HepG2 (cell line): Measurements from ENCODE around the gene SETD2. TPM values are rescaled to one million over a fixed set of nuclear protein-coding genes. Genes with fewer than 3 reads are reported as not detected.

ENCODE experiments used
- ATM ChIP-seq: fragments of 450-650 bp; IDR thresholded peaks from 2 replicates; pipeline ENCODE4 v1.7.1; 2017; ENCODE audit warnings: mild to moderate bottlenecking, borderline replicate concordance
- CBFB ChIP-seq: sonication (generic); formaldehyde crosslinking; IDR thresholded peaks from 2 replicates; pipeline ENCODE4 v1.4.0; 2020; ENCODE audit warnings: missing genetic modification reagents
- FLYWCH1 ChIP-seq: sonication (generic); formaldehyde crosslinking; IDR thresholded peaks from 2 replicates; pipeline ENCODE4 v1.8.1; 2023; ENCODE audit warnings: mild to moderate bottlenecking, missing genetic modification reagents
- GATAD2A ChIP-seq: IDR thresholded peaks from 2 replicates; pipeline ENCODE4 v1.6.1; 2016
- GFI1 ChIP-seq: sonication (generic); formaldehyde crosslinking; IDR thresholded peaks from 2 replicates; pipeline ENCODE4 v1.5.0; 2020; ENCODE audit warnings: missing genetic modification reagents, mild to moderate bottlenecking, borderline replicate concordance
- RFXAP ChIP-seq: sonication (generic); formaldehyde crosslinking; IDR thresholded peaks from 2 replicates; pipeline ENCODE4 v1.4.0; 2020; ENCODE audit warnings: missing genetic modification reagents, borderline replicate concordance
- TBX2 ChIP-seq: sonication (generic); formaldehyde crosslinking; IDR thresholded peaks from 2 replicates; pipeline ENCODE4 v1.5.0; 2020; ENCODE audit warnings: missing genetic modification reagents, mild to moderate bottlenecking, borderline replicate concordance
- TERF1 ChIP-seq: sonication (generic); formaldehyde crosslinking; IDR thresholded peaks from 2 replicates; pipeline ENCODE4 v1.8.0; 2022; ENCODE audit warnings: mild to moderate bottlenecking, missing genetic modification reagents, moderate library complexity
- THRA ChIP-seq: sonication (generic); formaldehyde crosslinking; IDR thresholded peaks from 2 replicates; pipeline ENCODE4 v1.4.0; 2020; ENCODE audit warnings: missing genetic modification reagents, borderline replicate concordance
- XRCC5 ChIP-seq: fragments of 200-400 bp; formaldehyde crosslinking; optimal IDR thresholded peaks from 2 replicates; pipeline ENCODE3; 2017; ENCODE audit warnings: mild to moderate bottlenecking, low read length
- ZBTB7A ChIP-seq: sonication (generic); formaldehyde crosslinking; IDR thresholded peaks from 2 replicates; pipeline ENCODE4 v1.8.0; 2022; ENCODE audit warnings: mild to moderate bottlenecking, missing genetic modification reagents
- ZFP91 ChIP-seq: sonication (generic); formaldehyde crosslinking; IDR thresholded peaks from 2 replicates; pipeline ENCODE4 v1.9.0; 2022; ENCODE audit warnings: missing genetic modification reagents, mild to moderate bottlenecking, borderline replicate concordance
- ZNF230 ChIP-seq: sonication (generic); formaldehyde crosslinking; IDR thresholded peaks from 2 replicates; pipeline ENCODE4 v1.4.0; 2020; ENCODE audit warnings: mild to moderate bottlenecking, missing genetic modification reagents
- ZNF281 ChIP-seq: sonication (generic); formaldehyde crosslinking; IDR thresholded peaks from 2 replicates; pipeline ENCODE4 v1.4.0; 2020; ENCODE audit warnings: missing genetic modification reagents, borderline replicate concordance
- ZNF414 ChIP-seq: sonication (generic); formaldehyde crosslinking; IDR thresholded peaks from 2 replicates; pipeline ENCODE4 v1.5.0; 2020; ENCODE audit warnings: missing genetic modification reagents
- ZNF501 ChIP-seq: sonication (generic); formaldehyde crosslinking; IDR thresholded peaks from 2 replicates; pipeline ENCODE4 v1.5.1; 2020; ENCODE audit warnings: mild to moderate bottlenecking, moderate library complexity, missing genetic modification reagents
- ZNF570 ChIP-seq: sonication (generic); formaldehyde crosslinking; IDR thresholded peaks from 2 replicates; pipeline ENCODE4 v1.4.0; 2020; ENCODE audit warnings: mild to moderate bottlenecking, missing genetic modification reagents, borderline replicate concordance
- ZNF704 ChIP-seq: sonication (generic); formaldehyde crosslinking; IDR thresholded peaks from 2 replicates; pipeline ENCODE4 v1.8.1; 2023; ENCODE audit warnings: mild to moderate bottlenecking, inconsistent platforms, moderate library complexity, missing genetic modification reagents, borderline replicate concordance
- polyA plus RNA-seq, 8 experiments: library from polyadenylated mRNA; depleted of rRNA in 3 of 8; stranded (reverse) in 7 of 8; unstranded in 1 of 8; fragments of >200 nt; fragmentation: Illumina TruSeq in 4 of 8; extraction: Trizol in 4 of 8; gene quantifications; 2 replicates each; pipeline versions ENCODE4 v1.2.1 to v1.2.3, GENCODE V29; 2011 to 2016; ENCODE audit warnings: low read depth in 4 of 8, missing spikeins in 1 of 8, mixed read lengths in 1 of 8; ENCODE audit not compliant: insufficient read depth in 1 of 8
- total RNA-seq, 5 experiments: library from RNA; depleted of rRNA; stranded (reverse); fragments of >200 nt; fragmentation: Illumina TruSeq; extraction: Trizol; gene quantifications; 2 replicates each; pipeline ENCODE4 v1.2.3, GENCODE V29; 2016; ENCODE audit warnings: low read depth in 1 of 5

SETD2 gene
- total and polyA plus RNA-seq, 2 of the 13 experiments (the other 11 are each of a cell fraction or from before 2014, with no cell fraction given), result 14.2 to 24.2 TPM

- peak; percentile 17; the same call in 1 of the 2 replicates for TF ChIP-seq ZNF414 (CRISPR knock-in tag)
- 0 out of 2 replicates have a peak, but pooled peaks have one; percentile 38 for TF ChIP-seq FLYWCH1 (CRISPR knock-in tag)
- TF ChIP-seq XRCC5, result peak; percentile 62
- TF ChIP-seq ZNF501 (CRISPR knock-in tag), result peak; percentile 90
- 0 out of 2 replicates have a peak, but pooled peaks have one; percentile 3 for TF ChIP-seq GFI1 (CRISPR knock-in tag)
- no peak for TF ChIP-seq TERF1 (CRISPR knock-in tag)
- TF ChIP-seq GATAD2A (CRISPR knock-in tag), result peak; percentile 10; the same call in 1 of the 2 replicates
- peak; percentile 50; the same call in 1 of the 2 replicates for TF ChIP-seq THRA (CRISPR knock-in tag)
- TF ChIP-seq ZNF230 (CRISPR knock-in tag), result peak; percentile 63; the same call in 1 of the 2 replicates
- 0 out of 2 replicates have a peak, but pooled peaks have one; percentile 39 for TF ChIP-seq RFXAP
- TF ChIP-seq CBFB (CRISPR knock-in tag), result peak; percentile 63; the same call in 1 of the 2 replicates
- TF ChIP-seq ZNF704 (CRISPR knock-in tag), result 0 out of 2 replicates have a peak, but pooled peaks have one; percentile 86
- TF ChIP-seq ZNF281 (CRISPR knock-in tag), result peak; percentile 73; the same call in 1 of the 2 replicates
- no peak for TF ChIP-seq ZNF570
- peak; percentile 75 for TF ChIP-seq TBX2 (CRISPR knock-in tag)
- TF ChIP-seq ATM, result no peak
- no peak for TF ChIP-seq ZBTB7A (CRISPR knock-in tag)
- TF ChIP-seq ZFP91, result peak; percentile 100
These were observed at the start of gene SETD2 (continued) for GRCh38 chr3:47164007-47164881.
